GDM1 (cell line): Measurements from ENCODE around the gene SDE2.
"Not testable (repeated sequence)": the region's sequence is repeated elsewhere in the genome, so short reads cannot be mapped to it uniquely, and the experiment has no call there.

Experiments
- DNase-seq: peaks from one replicate; lab custom pipeline; 2025; lab: John Stamatoyannopoulos, UW

SDE2 gene

DNA sequence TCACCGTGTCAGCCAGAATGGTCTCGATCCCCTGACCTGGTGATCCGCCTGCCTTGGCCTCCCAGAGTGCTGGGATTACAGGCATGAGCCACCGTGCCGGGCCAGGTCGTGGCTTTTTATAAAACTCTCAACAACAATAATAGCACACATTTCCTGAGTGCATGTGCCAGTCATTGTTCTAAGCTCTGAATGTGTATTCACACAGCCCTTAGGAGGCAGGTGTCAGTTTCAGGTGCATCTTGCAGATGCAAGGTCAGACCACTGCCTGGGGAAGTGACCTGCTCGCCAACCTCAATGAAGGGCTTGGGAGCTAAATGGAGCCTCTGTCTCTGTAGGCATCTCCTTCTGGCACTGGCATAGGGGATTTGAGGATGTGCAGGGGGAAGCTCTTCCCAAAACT is 56.6 kb downstream of the SDE2 start:
- no peak for DNase-seq

DNA sequence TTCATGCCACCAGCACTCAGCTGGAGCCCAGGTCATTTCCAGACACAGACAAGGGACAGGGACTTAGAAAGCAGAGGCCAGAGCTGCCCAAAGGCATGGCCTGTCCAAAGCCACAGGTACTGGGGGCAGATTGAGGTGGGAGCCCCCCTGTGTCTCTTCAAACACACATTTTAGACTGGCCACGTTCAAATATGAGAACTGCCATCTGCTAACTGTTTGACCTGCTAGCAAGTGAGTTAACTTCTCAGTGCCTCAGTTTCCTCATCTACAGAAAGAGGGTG is 57.3 kb downstream of the SDE2 start:
- DNase-seq, result no peak

DNA sequence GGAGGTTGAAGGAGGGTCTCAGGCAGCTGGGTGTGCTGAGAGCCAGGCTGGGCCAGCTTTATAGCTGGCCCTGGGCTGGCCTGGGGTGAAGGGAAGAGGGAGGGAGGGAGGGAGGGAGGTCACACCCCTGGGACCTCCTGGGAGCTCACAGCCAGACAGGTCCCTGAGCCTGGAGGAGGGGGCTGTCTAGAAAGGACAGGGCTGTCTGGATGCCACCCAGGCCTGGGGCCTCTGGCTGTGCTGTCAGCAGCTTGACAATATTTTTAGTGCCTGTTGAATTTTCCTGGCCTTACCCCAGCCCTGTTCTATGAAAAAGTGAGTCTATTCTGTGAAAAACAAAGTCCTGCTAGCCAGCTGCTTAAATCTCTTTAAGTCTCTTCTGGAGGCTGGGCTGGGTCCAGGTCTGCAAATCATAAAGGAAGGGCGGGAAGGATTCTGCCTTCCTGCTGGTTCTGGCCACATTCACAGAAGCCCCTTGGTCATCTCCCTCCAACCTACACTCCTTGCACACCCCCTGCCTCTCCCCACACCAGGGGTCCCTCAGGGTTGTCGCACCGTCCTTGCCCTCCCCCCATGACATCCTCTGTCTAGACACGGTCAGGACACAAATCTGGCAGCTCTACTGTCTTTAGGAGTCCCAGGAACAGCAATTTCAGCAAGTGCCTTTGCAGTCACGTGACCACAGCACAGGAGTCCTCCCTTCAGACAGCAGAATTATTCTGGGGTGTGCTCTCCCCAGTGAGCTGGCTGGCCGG is 57.8 kb downstream of the SDE2 start, which contains the start of gene LEFTY2:
LEFTY2 (minus strand) TSS at position 34 of the 755 bp plus-strand sequence. CDS start 80 bp downstream, outside the sequence.
- no peak for DNase-seq

DNA sequence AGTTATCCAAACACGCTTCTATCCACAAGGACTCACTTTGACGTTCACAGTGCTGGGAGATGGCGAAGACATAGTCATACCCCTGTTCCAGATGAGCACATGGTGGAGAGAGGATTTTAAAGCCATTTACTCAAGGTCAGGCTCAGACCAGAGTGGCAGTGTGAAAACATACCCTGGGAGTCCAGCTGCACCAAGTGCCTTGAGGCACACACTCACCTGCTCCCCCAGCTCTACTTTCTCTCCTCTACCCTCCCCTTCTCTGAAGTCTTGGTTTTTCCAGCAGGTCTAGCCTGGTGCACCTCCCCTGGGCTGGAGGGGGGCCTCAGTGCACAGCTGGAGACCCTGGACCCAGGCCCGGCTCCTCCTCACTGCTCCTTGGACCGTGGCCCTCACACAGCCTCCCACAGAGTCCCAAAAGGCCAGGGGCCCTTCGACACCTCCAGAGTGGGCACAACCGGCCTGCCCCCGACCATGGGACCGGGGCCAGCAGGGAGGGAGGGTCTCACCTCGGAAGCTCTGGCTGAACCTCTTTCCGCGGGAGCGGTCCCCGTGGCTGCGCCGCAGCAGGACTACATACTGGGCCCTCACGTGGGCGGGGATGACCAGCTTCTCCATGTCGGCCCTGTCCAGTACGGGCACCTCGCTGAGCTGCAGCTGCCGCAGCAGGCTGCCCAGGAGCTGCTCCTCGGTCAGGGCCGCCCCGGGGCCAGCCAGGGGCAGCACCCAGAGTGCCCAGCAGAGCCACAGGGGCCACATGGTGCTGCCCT is 58.6 kb downstream of the SDE2 start:
- DNase-seq, result no peak

DNA sequence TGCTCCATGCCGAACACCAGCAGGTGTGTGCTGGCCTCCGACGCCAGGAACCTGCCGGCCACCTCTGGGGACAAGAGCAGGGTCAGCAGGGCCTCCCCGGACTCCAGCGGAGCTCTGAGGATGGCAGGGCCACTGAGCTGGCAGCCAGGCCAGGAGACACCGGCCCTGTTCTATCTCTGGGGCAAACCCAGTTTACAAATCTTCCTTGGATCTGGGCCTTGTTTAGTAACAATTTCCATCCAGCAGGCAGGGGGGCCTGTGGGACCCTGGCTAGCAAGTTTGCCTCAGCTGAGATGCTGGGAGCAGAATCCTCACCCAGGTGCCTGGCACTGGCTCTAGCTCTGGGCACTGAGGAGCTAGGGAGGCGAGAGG is 59.2 kb downstream of the SDE2 start:
- not testable (repeated sequence) for DNase-seq

DNA sequence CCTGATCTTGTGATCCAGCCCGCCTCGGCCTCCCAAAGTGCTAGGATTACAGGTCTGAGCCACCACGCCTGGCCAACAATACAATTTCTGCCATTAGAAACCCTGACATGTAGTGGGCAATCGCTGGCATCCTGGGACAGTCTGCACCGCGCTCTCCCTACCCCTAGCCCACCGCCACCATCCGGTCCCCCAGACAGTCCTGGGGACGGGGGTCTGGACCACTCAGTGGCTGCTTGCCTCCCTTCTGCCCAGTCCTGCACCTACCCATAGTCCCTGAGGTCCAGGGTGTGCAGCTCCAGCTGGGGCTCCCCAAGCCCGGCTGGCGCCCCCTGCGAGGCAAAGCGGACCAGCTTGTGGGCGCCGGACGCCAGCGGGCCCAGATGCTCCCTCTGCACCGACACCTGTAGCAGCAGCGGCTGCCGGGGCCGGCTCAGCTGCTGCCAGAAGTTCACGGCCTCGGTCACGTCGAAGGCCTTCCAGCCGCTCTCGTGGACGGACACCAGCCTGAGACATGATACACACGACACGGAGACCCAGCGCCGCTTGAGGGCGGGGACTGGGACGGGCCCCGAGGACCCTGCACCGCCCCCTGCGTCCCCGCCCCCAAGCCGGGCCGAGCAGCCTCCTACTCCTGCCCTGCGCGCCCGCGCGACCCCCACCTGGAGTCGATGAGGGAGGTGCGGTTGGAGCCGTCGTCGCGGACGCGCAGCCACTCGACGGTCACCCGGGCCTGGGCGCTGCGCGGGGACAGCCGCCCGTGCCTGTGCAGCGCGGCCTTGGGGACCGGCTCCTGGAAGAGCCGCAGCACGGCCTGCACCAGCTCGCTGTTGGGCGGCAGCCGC is 59.8 kb downstream of the SDE2 start:
- not testable (repeated sequence) for DNase-seq

DNA sequence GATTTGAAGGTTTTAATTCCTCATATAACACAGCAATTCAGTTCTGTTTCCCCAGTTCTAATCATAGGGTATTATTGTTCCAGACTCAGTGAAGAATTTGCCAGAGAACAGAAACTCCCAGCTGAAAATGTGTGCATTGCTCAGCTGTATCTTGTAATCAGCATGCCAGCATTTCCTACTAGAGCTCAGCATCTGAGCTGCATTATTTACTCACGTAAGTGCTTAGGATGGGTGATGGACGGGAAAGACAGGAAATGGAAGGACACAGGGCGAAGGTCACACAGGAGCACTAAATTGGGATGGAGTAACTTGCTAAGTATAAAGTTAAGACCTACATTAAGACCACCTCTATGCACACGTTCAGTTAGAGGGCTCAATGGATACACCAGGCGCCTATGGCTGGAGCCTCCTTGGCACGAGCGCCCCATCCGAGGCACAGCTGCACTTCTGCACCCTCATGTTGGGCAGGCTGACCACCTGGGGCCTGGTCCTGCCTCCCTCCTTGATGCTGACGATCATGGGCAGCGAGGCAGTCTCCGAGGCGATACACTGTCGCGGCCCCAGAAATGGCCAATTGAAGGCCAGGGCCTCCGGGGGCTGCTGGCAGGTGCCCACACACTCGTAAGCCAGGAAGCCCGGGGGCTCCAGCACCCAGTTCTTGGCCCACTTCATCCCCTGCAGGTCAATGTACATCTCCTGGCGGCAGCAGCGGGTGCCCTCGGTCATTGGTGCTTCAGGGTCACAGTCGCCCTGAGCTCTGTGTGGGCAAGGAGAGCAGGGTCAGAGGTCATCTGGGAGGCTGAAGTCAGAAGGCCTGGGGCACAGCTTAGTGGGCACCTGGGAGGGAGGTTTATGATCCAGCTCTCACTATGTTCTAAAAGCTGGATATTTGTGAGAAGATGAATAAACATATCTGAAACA is 61.8 kb downstream of the SDE2 start:
- DNase-seq, result no peak

DNA sequence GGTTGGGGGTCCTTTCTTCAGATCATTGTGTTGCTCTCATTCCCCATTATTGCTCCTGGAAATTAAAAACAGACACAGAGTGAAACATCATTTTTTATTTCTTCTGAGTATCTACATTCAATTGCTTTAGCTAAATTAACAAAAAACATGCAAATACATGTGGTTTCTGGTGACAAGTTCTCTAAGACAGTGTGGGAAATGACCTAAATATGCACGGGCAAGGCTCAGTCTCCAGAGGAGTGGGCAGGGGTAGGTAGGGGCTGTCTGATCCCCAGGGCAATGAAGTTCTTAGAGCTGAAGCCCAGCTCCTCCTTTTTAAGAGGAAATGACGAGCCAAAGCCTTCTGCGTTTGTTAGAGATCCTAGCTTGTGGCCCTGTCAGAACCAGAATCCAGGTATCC is 62.6 kb downstream of the SDE2 start:
- DNase-seq, result no peak

DNA sequence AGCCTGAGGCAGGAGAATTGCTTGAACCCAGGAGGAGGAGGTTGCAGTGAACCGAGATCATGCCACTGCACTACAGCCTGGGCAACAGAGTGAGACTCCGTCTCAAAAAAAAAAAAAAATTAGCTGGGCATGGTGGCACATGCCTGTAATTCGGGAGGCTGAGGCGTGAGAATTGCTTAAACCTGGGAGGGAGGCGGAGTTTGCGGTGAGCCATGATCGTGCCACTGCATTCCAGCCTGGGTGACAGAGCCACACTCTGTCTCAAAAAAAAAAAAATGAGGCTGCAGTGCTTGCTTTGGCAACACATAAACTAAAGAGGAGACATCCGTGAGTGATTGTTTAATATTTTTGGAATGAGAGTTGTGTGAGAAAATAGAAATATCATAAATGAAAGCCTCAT is 63.1 kb downstream of the SDE2 start:
- DNase-seq, result not testable (repeated sequence)

DNA sequence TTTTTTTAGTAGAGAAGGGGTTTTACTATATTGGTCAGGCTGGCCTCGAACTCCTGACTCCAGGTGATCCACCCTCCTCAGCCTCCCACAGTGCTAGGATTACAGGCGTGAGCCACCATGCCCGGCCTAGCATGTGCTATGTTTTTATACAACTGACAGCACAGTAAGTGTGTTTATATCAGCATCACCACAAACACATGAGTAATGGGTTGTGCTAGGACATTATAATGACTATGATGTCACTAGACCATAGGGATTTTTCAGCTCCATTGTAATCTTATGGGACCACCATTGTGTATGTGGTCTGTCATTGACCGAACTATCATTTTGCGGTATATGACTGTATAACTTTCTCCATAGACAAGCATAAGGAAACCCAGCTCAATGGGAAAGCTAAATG is 64.4 kb downstream of the SDE2 start:
- no peak for DNase-seq

DNA sequence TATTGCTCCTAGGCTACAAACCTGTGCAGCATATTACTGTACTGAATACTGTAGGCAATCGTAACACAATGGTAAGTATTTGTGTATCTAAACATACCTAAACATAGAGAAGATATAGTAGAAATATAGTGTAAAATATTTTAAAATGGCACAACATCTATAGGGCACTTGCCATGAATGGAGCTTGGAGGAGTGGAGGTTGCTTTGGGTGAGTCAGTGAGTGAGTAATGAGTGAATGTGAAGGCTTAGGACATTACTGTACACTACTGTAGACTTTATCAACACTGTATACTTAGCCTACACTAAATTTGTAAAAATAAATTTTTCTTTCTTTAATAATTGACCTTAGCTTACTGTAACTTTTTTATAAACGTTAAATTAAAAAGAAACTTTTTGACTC is 66.1 kb downstream of the SDE2 start:
- DNase-seq, result no peak
